ENCODE results near the gene GNS. TPM values are rescaled to one million over a fixed set of nuclear protein-coding genes. Genes with fewer than 3 reads are reported as not detected.
"Not testable (repeated sequence)": the region's sequence is repeated elsewhere in the genome, so short reads cannot be mapped to it uniquely, and the experiment has no call there.

Gene GNS
- total and polyA plus RNA-seq, 3 experiments from 2014 or later: 20.7 to 47.5 (median 21.1) TPM

DNA sequence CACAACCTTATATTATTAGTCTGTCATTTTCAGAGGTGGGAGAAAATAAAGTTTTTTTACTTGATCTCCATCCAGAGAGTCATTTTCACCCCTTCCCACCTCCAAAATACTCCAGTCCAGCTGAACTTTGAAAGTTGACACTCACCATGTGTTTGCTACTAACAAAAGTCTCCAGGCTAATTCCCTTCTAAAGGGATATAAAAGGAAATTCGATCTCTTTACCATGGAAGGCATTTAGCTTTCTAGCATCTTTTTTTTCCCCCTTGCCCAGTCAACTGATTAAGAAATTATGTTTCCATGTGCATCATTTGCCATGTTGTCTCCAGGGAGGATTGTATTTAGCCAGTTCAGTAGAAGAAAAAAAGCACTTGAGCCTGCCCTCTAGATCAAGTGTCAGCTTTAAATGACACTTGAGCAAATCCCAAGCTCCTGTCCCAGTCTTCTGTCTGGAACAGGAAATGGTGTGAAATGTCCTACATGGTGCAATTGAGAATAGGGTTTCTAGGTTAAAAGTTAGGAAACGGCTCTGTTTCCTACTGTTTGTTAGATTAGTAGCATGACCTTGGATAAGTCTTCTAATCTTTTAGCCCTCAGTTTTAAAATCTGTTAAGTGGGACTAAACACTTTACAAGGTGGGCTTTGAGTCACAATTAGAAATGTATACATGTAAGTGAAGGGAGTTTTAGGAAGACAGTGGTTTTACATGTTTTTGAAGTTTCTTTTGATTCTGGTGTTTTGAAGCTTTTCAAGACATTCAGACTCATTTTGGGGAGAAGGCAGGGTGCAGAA is 67.2 kb downstream of the GNS start:
- DNase-seq: no peak
- Histone ChIP-seq H3K36me3 (ENCODE audit: insufficient read depth, low read length) (peaks cover 44% of the 10 kb centered on the region), H3K27ac (ENCODE audit: low read depth, low read length) (no peak overlapping the region), H3K4me3 (ENCODE audit: low read length) (no peak overlapping the region), H3K4me1 (ENCODE audit: insufficient read depth, low read length) (peaks cover 92% of the 10 kb centered on the region), H3K27me3 (ENCODE audit: insufficient read depth, low read length, poor library complexity, severe bottlenecking) (no peaks in the 10 kb centered on the region), H3K9me3 (ENCODE audit: low read length) (no peaks in the 10 kb centered on the region)
- no peaks in the 10 kb centered on the region for H3K9me3 Mint-ChIP-seq
- peak overlapping the region; percentile 43 to 91 (median 76) for H3K27ac Mint-ChIP-seq
- peak overlapping the region in 1 of 7 donors; percentile 24 for H3K4me3 Mint-ChIP-seq
- H3K4me1 Mint-ChIP-seq: peaks cover 70 to 88% (median 88%) of the 10 kb centered on the region in 3 donors
- peaks cover 12 to 83% (median 31%) of the 10 kb centered on the region in 3 donors for H3K36me3 Mint-ChIP-seq
- no peaks in the 10 kb centered on the region for H3K27me3 Mint-ChIP-seq
- CTCF ChIA-PET: interaction anchor here (1.0 to 2.3 kb wide), 3 partner anchors 19 to 108 kb away, joined by 3 to 7 read pairs (median 3); no protein-coding TSS in a partner anchor
- POLR2A ChIA-PET: interaction anchor here (1.1 kb wide), 1 partner anchor 102 kb away, joined by 3 read pairs; no protein-coding TSS in a partner anchor

DNA sequence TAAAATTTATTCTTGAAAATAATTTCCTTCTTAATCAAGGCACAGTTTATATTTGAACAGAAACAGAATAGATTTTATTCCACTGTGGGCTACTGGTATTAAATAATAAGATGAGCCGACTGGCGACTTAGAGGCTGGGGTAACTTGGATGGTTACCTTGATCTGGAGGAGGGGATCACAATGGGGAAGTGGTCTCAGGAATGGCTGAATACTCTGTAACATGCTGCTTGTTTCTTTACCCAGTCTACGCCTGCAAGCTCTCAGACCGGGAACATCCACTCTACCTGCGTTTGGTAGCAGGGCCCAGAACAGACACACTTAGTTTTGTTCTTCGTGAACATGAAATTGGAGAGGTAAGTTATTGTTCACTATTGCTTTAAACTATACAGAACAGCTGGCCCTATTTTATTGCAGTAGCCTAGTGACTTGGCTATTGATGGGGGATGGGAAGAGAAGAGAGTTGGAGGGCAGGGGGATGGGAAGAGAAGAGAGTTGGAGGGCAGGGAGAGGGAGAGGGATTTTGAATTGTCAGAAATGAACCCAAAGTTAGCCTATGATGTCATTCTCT is 67.9 kb downstream of the GNS start:
- POLR2A ChIA-PET: interaction anchor here (0.7 to 1.1 kb wide), 2 partner anchors 80 to 101 kb away, joined by 3 to 5 read pairs; no protein-coding TSS in a partner anchor

DNA sequence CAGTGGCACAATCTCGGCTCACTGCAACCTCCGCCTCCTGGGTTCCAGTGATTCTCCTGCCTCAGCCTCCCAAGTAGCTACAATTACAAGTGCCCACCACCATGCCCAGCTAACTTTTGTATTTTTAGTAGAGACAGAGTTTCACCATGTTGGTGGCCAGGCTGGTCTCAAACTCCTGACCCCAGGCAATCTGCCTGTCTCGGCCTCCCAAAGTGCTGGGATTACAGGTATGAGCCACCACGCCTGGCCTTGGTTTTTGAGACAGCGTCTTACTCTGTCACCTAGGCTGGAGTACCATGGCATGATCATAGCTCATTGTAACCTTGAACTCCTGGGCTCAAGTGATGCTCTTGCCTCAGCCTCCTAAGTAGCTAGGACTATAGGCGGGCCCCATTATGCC is 69.0 kb downstream of the GNS start:
- H3K4me1 ChIP-seq (ENCODE audit: insufficient read depth, low read length): peaks cover 87% of the 10 kb centered on the region
- POLR2A ChIA-PET: interaction anchor here (1.2 kb wide), 1 partner anchor 10 kb away, joined by 3 read pairs; no protein-coding TSS in a partner anchor
- H3K36me3 Mint-ChIP-seq: peaks cover 12 to 79% (median 29%) of the 10 kb centered on the region in 3 donors

More for the DNA sequence above, 67.9 kb downstream of the GNS start:
- peak overlapping the region in 1 of 7 donors; percentile 48 for H3K4me3 Mint-ChIP-seq
- peaks cover 12 to 81% (median 31%) of the 10 kb centered on the region in 3 donors for H3K36me3 Mint-ChIP-seq
- no peaks in the 10 kb centered on the region for H3K27me3 ChIP-seq (ENCODE audit: insufficient read depth, low read length, poor library complexity, severe bottlenecking)
- no peak overlapping the region for H3K4me3 ChIP-seq (ENCODE audit: low read length)
- peaks cover 38% of the 10 kb centered on the region for H3K36me3 ChIP-seq (ENCODE audit: insufficient read depth, low read length)
- DNase-seq: no peak
- peaks cover 86% of the 10 kb centered on the region for H3K4me1 ChIP-seq (ENCODE audit: insufficient read depth, low read length)
- H3K9me3 Mint-ChIP-seq: no peaks in the 10 kb centered on the region
- H3K27ac ChIP-seq (ENCODE audit: low read depth, low read length): no peak overlapping the region
- peak overlapping the region; percentile 43 to 91 (median 76) for H3K27ac Mint-ChIP-seq
- no peaks in the 10 kb centered on the region for H3K27me3 Mint-ChIP-seq
- CTCF ChIA-PET: interaction anchor here (1.0 to 2.3 kb wide), 3 partner anchors 19 to 107 kb away, joined by 3 to 7 read pairs (median 3); no protein-coding TSS in a partner anchor
- H3K4me1 Mint-ChIP-seq: peaks cover 64 to 86% (median 86%) of the 10 kb centered on the region in 3 donors
- H3K9me3 ChIP-seq (ENCODE audit: low read length): no peaks in the 10 kb centered on the region

DNA sequence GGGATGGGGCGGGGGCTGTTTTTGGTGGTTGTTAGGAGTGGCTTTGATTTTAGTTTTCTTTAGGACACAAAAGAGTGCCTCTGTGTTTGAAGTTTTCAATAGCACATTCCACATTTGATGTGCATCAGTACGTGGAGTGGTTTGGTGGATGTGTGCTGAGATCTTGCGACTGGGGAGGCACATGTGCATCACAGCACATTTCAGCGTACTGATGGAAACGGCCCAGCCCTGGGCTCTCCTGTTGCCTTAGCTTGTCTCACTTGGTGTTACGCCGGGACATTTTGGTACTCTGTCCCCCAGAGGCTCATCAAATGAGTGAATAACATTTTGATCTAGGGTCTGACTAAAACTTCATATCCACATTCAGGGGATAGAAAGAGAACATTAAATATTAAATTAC is 70.5 kb downstream of the GNS start:
- Histone ChIP-seq H3K4me1 (ENCODE audit: insufficient read depth, low read length) (peaks cover 87% of the 10 kb centered on the region), H3K4me3 (ENCODE audit: low read length) (no peak overlapping the region), H3K36me3 (ENCODE audit: insufficient read depth, low read length) (peaks cover 36% of the 10 kb centered on the region), H3K9me3 (ENCODE audit: low read length) (no peaks in the 10 kb centered on the region), H3K27me3 (ENCODE audit: insufficient read depth, low read length, poor library complexity, severe bottlenecking) (no peaks in the 10 kb centered on the region), H3K27ac (ENCODE audit: low read depth, low read length) (no peak overlapping the region)
- peak overlapping the region; percentile 65 to 99 (median 86) for H3K27ac Mint-ChIP-seq
- H3K27me3 Mint-ChIP-seq: no peaks in the 10 kb centered on the region
- H3K4me1 Mint-ChIP-seq: peaks cover 67 to 85% (median 85%) of the 10 kb centered on the region in 3 donors
- DNase-seq: no peak
- H3K4me3 Mint-ChIP-seq: peak overlapping the region in 6 of 7 donors; percentile 5 to 63 (median 30)
- ChIA-PET POLR2A (interaction anchor here (0.6 to 1.4 kb wide), 4 partner anchors 9 to 78 kb away, joined by 3 to 6 read pairs (median 4); no protein-coding TSS in a partner anchor), CTCF (interaction anchor here (1.5 to 2.9 kb wide), 5 partner anchors 10 to 139 kb away, joined by 3 to 23 read pairs (median 7); no protein-coding TSS in a partner anchor)
- peaks cover 0 to 1% (median 0%) of the 10 kb centered on the region in 5 donors for H3K9me3 Mint-ChIP-seq
- peaks cover 12 to 71% (median 21%) of the 10 kb centered on the region in 3 donors for H3K36me3 Mint-ChIP-seq

More for the DNA sequence above, 69.0 kb downstream of the GNS start:
- H3K36me3 ChIP-seq (ENCODE audit: insufficient read depth, low read length): peaks cover 42% of the 10 kb centered on the region
- not testable (repeated sequence) for H3K27me3 Mint-ChIP-seq; H3K4me3 ChIP-seq (ENCODE audit: low read length); H3K27ac ChIP-seq (ENCODE audit: low read depth, low read length); H3K27me3 ChIP-seq (ENCODE audit: insufficient read depth, low read length, poor library complexity, severe bottlenecking); DNase-seq; H3K4me3 Mint-ChIP-seq; H3K9me3 ChIP-seq (ENCODE audit: low read length); H3K9me3 Mint-ChIP-seq
- peaks cover 63 to 85% (median 85%) of the 10 kb centered on the region in 3 donors for H3K4me1 Mint-ChIP-seq
- H3K27ac Mint-ChIP-seq: peak overlapping the region in 6 of 8 donors; percentile 26 to 77 (median 61)
- CTCF ChIA-PET: interaction anchor here (0.9 to 2.9 kb wide), 5 partner anchors 8 to 141 kb away, joined by 3 to 23 read pairs (median 4); no protein-coding TSS in a partner anchor

DNA sequence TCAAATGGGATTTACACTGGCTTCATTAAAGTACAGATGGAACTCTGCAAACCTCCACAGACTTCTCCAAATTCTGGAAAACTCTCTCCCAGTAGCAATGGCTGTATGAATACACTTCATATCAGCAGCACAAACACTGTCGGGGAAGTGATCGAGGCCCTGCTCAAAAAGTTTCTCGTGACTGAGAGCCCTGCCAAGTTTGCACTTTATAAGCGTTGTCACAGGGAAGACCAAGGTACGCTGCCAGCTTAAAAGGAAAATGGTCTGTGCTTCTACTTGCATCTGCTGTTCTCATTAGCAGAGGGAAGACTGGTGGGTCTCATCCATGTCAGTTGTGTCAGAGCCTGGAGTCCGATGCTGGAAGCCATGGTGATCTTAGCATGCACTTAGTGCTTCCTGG is 71.0 kb downstream of the GNS start:
- Mint-ChIP-seq H3K4me3 (peak overlapping the region in 6 of 7 donors; percentile 24 to 75 (median 38)), H3K27ac (peak overlapping the region; percentile 65 to 99 (median 86)), H3K27me3 (no peaks in the 10 kb centered on the region), H3K4me1 (peaks cover 69 to 85% (median 85%) of the 10 kb centered on the region in 3 donors), H3K36me3 (peaks cover 12 to 67% (median 20%) of the 10 kb centered on the region in 3 donors), H3K9me3 (peaks cover 0 to 2% (median 0%) of the 10 kb centered on the region in 5 donors)
- peaks cover 33% of the 10 kb centered on the region for H3K36me3 ChIP-seq (ENCODE audit: insufficient read depth, low read length)
- ChIA-PET CTCF (interaction anchor here (1.5 to 2.9 kb wide), 4 partner anchors 10 to 139 kb away, joined by 3 to 23 read pairs (median 10); no protein-coding TSS in a partner anchor), POLR2A (interaction anchor here (0.6 to 1.4 kb wide), 3 partner anchors 10 to 77 kb away, joined by 3 to 4 read pairs (median 3); no protein-coding TSS in a partner anchor)
- no peaks in the 10 kb centered on the region for H3K27me3 ChIP-seq (ENCODE audit: insufficient read depth, low read length, poor library complexity, severe bottlenecking)
- H3K9me3 ChIP-seq (ENCODE audit: low read length): no peaks in the 10 kb centered on the region
- no peak overlapping the region for H3K27ac ChIP-seq (ENCODE audit: low read depth, low read length)
- H3K4me3 ChIP-seq (ENCODE audit: low read length): peak overlapping the region; percentile 0
- H3K4me1 ChIP-seq (ENCODE audit: insufficient read depth, low read length): peaks cover 87% of the 10 kb centered on the region
- no peak for DNase-seq

DNA sequence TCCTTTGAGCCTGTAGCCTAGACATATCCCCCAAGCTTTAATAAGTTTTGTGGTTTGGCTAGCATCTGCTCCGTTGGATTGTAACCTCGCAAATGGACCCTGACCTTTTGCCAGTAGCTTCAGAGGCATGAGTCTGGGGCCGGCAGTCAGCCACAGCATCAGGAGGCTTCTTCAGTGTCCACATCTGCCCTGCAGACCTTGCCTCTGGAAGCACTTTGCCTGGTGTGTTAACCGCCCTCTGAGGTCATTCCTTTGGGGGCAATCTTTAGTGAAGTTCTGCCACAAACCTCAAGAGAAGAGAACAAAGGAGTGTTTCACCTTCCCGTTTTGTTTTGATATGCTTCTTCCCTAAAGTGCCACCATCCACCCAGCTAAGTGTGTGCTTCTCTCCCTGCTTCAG is 71.4 kb downstream of the GNS start:
- peaks cover 70 to 85% (median 85%) of the 10 kb centered on the region in 3 donors for H3K4me1 Mint-ChIP-seq
- H3K36me3 ChIP-seq (ENCODE audit: insufficient read depth, low read length): peaks cover 33% of the 10 kb centered on the region
- peaks cover 0 to 2% (median 0%) of the 10 kb centered on the region in 5 donors for H3K9me3 Mint-ChIP-seq
- CTCF ChIA-PET: interaction anchor here (1.5 to 2.9 kb wide), 4 partner anchors 11 to 139 kb away, joined by 3 to 23 read pairs (median 10); no protein-coding TSS in a partner anchor
- H3K27me3 Mint-ChIP-seq: no peaks in the 10 kb centered on the region
- peak overlapping the region in 6 of 7 donors; percentile 24 to 75 (median 38) for H3K4me3 Mint-ChIP-seq
- H3K9me3 ChIP-seq (ENCODE audit: low read length): no peaks in the 10 kb centered on the region
- H3K4me1 ChIP-seq (ENCODE audit: insufficient read depth, low read length): peaks cover 87% of the 10 kb centered on the region
- POLR2A ChIA-PET: interaction anchor here (0.6 to 1.4 kb wide), 2 partner anchors 31 to 77 kb away, joined by 3 to 4 read pairs; no protein-coding TSS in a partner anchor
- no peaks in the 10 kb centered on the region for H3K27me3 ChIP-seq (ENCODE audit: insufficient read depth, low read length, poor library complexity, severe bottlenecking)
- no peak overlapping the region for H3K27ac ChIP-seq (ENCODE audit: low read depth, low read length)
- H3K4me3 ChIP-seq (ENCODE audit: low read length): peak overlapping the region; percentile 0
- peak overlapping the region; percentile 65 to 99 (median 86) for H3K27ac Mint-ChIP-seq
- DNase-seq: peak in 1 of 5 donors; percentile 73
- peaks cover 12 to 65% (median 20%) of the 10 kb centered on the region in 3 donors for H3K36me3 Mint-ChIP-seq

DNA sequence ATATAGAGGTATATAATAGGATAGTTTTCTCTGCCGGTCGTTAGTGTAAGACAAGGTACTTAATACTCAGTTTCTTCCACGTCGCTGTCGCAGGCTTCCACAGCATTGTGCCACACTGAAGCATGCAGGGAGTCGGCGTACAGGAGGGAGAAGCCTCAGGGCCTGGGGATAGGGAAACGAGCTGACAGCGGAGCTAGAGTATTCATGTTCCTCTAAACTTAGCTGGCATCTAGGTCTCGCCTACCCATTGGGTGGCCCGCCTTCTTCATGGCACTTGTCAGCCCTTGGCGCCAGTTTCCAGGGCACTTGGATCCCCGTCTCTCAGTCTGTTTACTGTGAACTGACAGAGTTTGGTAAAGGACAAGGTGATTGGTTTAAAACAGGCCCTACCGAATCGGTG is 73.6 kb downstream of the GNS start:
- H3K27ac ChIP-seq (ENCODE audit: low read depth, low read length): no peak overlapping the region
- H3K9me3 Mint-ChIP-seq: peaks cover 0 to 2% (median 0%) of the 10 kb centered on the region in 5 donors
- H3K4me3 ChIP-seq (ENCODE audit: low read length): peak overlapping the region; percentile 14
- H3K4me1 Mint-ChIP-seq: peaks cover 73 to 89% (median 88%) of the 10 kb centered on the region in 3 donors
- no peak for DNase-seq
- H3K36me3 ChIP-seq (ENCODE audit: insufficient read depth, low read length): peaks cover 24% of the 10 kb centered on the region
- H3K27me3 ChIP-seq (ENCODE audit: insufficient read depth, low read length, poor library complexity, severe bottlenecking): no peaks in the 10 kb centered on the region
- H3K36me3 Mint-ChIP-seq: peaks cover 7 to 51% (median 10%) of the 10 kb centered on the region in 3 donors
- H3K27me3 Mint-ChIP-seq: no peaks in the 10 kb centered on the region
- H3K4me1 ChIP-seq (ENCODE audit: insufficient read depth, low read length): peaks cover 88% of the 10 kb centered on the region
- no peaks in the 10 kb centered on the region for H3K9me3 ChIP-seq (ENCODE audit: low read length)
- peak overlapping the region in 6 of 7 donors; percentile 58 to 81 (median 67) for H3K4me3 Mint-ChIP-seq
- H3K27ac Mint-ChIP-seq: peak overlapping the region; percentile 84 to 99 (median 93)
- ChIA-PET CTCF (interaction anchor here (0.6 to 9.9 kb wide), 7 partner anchors 10 to 190 kb away, joined by 3 to 78 read pairs (median 7); partner anchors contain the start of gene RASSF3), POLR2A (interaction anchor here (1.1 to 1.2 kb wide), 2 partner anchors 9 to 77 kb away, joined by 3 to 9 read pairs; no protein-coding TSS in a partner anchor)
